HCT116 (cell line): ENCODE results near the gene PITRM1. TPM values are rescaled to one million over a fixed set of nuclear protein-coding genes. Genes with fewer than 3 reads are reported as not detected.

Experiments
- ATAC-seq: fragments of 200-7000 bp; cut with Tn5 transposase; 2 replicates; pipeline ENCODE4 v1.9.1; 2020; ENCODE audit warnings: mild to moderate bottlenecking, moderate library complexity
- BruUV-seq: library from RNA; stranded (reverse); fragments of 400-500 nt; replicated peaks from 2 replicates; lab custom pipeline; 2021; lab: Mats Ljungman, UMichigan
- CTCF ChIA-PET: fragments of 300-600 bp; sonication (Branson Sonifier 250); formaldehyde crosslinking; loops from one replicate; lab custom pipeline; 2021; ENCODE audit warnings: antibody characterized with exemption; lab: Charles Lee
- POLR2A ChIA-PET: fragments of 300-600, 350-600 bp; sonication (Branson Sonifier 250); formaldehyde crosslinking; loops from one replicate; lab custom pipeline; 2021; ENCODE audit warnings: antibody characterized with exemption; lab: Charles Lee
- RAD21 ChIA-PET, 2 experiments: fragments of 300-600 bp; sonication (Branson Sonifier 250); formaldehyde crosslinking; loops; one replicate each; lab custom pipeline; 2023; ENCODE audit warnings: low total read pairs in 2 of 2; ENCODE audit not compliant: uncharacterized antibody in 2 of 2, unreplicated experiment in 2 of 2, low non-redundant PET in 1 of 2; lab: Charles Lee
- DNase-seq: peaks from one replicate; pipeline ENCODE4 v3.0.0-alpha.2; 2010; ENCODE audit warnings: low read depth, low spot score
- H2AFZ ChIP-seq: fragments of 200-600 bp; shearing (Covaris generic), sonication (generic); 2 replicates; pipeline ENCODE4 v1.6.1; 2017; ENCODE audit warnings: low read depth, mixed run types, mixed read lengths, antibody characterized with exemption, low read length; ENCODE audit not compliant: poor library complexity, severe bottlenecking
- H3K27ac ChIP-seq: 2 replicates; pipeline ENCODE4 v1.5.1; 2012; ENCODE audit warnings: low read depth, low read length
- H3K27me3 ChIP-seq: fragments of 200-600 bp; sonication (generic); 2 replicates; pipeline ENCODE4 v1.6.1; 2016; ENCODE audit warnings: mixed run types, low read length, mixed read lengths; ENCODE audit not compliant: insufficient read depth
- H3K36me3 ChIP-seq, 2 experiments: fragments of 200-500 bp in 1 of 2; fragments of 200-600 bp in 1 of 2; sonication (Bioruptor generic) in 1 of 2; sonication (generic) in 1 of 2; 2 replicates each; pipeline versions ENCODE4 v1.5.1 to v1.6.1; 2014 to 2016; ENCODE audit warnings: low read length in 2 of 2, inconsistent platforms in 1 of 2, mixed read lengths in 1 of 2, mixed run types in 1 of 2; ENCODE audit not compliant: insufficient read depth in 2 of 2, control insufficient read depth in 1 of 2
- H3K4me1 ChIP-seq, 2 experiments: fragments of 200-600 bp in 1 of 2; sonication (generic) in 1 of 2; 2 replicates each; pipeline versions ENCODE4 v1.5.1 to v1.6.1; 2012 to 2017; ENCODE audit warnings: low read length in 2 of 2, inconsistent platforms in 1 of 2, mild to moderate bottlenecking in 1 of 2, mixed read lengths in 1 of 2, mixed run types in 1 of 2, moderate library complexity in 1 of 2; ENCODE audit not compliant: insufficient read depth in 2 of 2, control insufficient read depth in 1 of 2
- H3K4me2 ChIP-seq: fragments of 200-600 bp; sonication (generic); 2 replicates; pipeline ENCODE4 v1.6.1; 2017; ENCODE audit warnings: mixed run types, low read length, mixed read lengths
- H3K4me3 ChIP-seq, 2 experiments: fragments of 200-600 bp in 1 of 2; sonication (generic) in 1 of 2; replicated peaks in 1 of 2; 2 replicates each; pipeline ENCODE4 v1.5.1; 2011 to 2016; ENCODE audit warnings: low read length in 2 of 2, control low read depth in 1 of 2, low read depth in 1 of 2, mild to moderate bottlenecking in 1 of 2, mixed read lengths in 1 of 2, mixed run types in 1 of 2
- H3K79me2 ChIP-seq: fragments of 200-600 bp; sonication (generic); 2 replicates; pipeline ENCODE4 v1.6.1; 2017; ENCODE audit warnings: mild to moderate bottlenecking, mixed run types, low read length, moderate library complexity, mixed read lengths; ENCODE audit not compliant: insufficient read depth
- H3K9ac ChIP-seq: fragments of 200-600 bp; sonication (generic); 2 replicates; pipeline ENCODE4 v1.6.1; 2016; ENCODE audit warnings: low read length, mixed read lengths
- H3K9me2 ChIP-seq: fragments of 200-600 bp; sonication (generic), shearing (Covaris generic); 2 replicates; pipeline ENCODE4 v1.6.1; 2017; ENCODE audit warnings: mixed run types, mild to moderate bottlenecking, moderate library complexity; ENCODE audit not compliant: insufficient read depth
- H3K9me3 ChIP-seq, 2 experiments: fragments of 200-500 bp in 1 of 2; fragments of 200-600 bp in 1 of 2; sonication (Bioruptor generic) in 1 of 2; sonication (generic) in 1 of 2; 2 replicates each; pipeline ENCODE4 v1.6.1; 2014 to 2017; ENCODE audit warnings: low read length in 2 of 2, mixed read lengths in 2 of 2, inconsistent platforms in 1 of 2, low read depth in 1 of 2, mild to moderate bottlenecking in 1 of 2, mixed run types in 1 of 2, moderate library complexity in 1 of 2; ENCODE audit not compliant: control insufficient read depth in 1 of 2, insufficient read depth in 1 of 2
- H4K20me1 ChIP-seq: fragments of 200-600 bp; sonication (generic), shearing (Covaris generic); 2 replicates; pipeline ENCODE4 v1.6.1; 2017; ENCODE audit warnings: mixed run types, mild to moderate bottlenecking, moderate library complexity; ENCODE audit not compliant: insufficient read depth
- ELF1 ChIP-seq: IDR thresholded peaks from 2 replicates; pipeline ENCODE4 v1.6.1; 2012; ENCODE audit warnings: low read depth, borderline replicate concordance
- EZH2 ChIP-seq: fragments of 200-600 bp; sonication (generic); IDR thresholded peaks from 2 replicates; pipeline ENCODE4 v1.6.1; 2017; ENCODE audit warnings: antibody characterized with exemption, mixed run types
- EZH2phosphoT487 ChIP-seq: fragments of 200-600 bp; IDR thresholded peaks from 2 replicates; pipeline ENCODE4 v1.6.1; 2018; ENCODE audit warnings: antibody characterized with exemption, borderline replicate concordance
- POLR2A ChIP-seq: IDR thresholded peaks from 2 replicates; pipeline ENCODE4 v1.7.0; 2011; ENCODE audit warnings: borderline replicate concordance; ENCODE audit not compliant: insufficient read depth, insufficient read length; ENCODE audit errors: extremely low read depth
- POLR2AphosphoS5 ChIP-seq: IDR thresholded peaks from 2 replicates; pipeline ENCODE4 v1.6.1; 2011; ENCODE audit warnings: mild to moderate bottlenecking, low read depth, low read length, moderate library complexity
- REST ChIP-seq: IDR thresholded peaks from 2 replicates; pipeline ENCODE4 v1.6.1; 2012; ENCODE audit warnings: low read depth
- SIN3A ChIP-seq: IDR thresholded peaks from 2 replicates; pipeline ENCODE4 v1.6.1; 2012; ENCODE audit warnings: low read depth
- SP1 ChIP-seq: IDR thresholded peaks from 2 replicates; pipeline ENCODE4 v1.6.1; 2012; ENCODE audit warnings: low read depth
- SRF ChIP-seq: IDR thresholded peaks from 2 replicates; pipeline ENCODE4 v1.6.1; 2012; ENCODE audit warnings: low read depth
- TCF7L2 ChIP-seq: IDR thresholded peaks from 2 replicates; pipeline ENCODE4 v1.7.0; 2011; ENCODE audit warnings: borderline replicate concordance, inconsistent platforms; ENCODE audit not compliant: insufficient read depth, insufficient read length; ENCODE audit errors: extremely low read depth
- ZBTB33 ChIP-seq: IDR thresholded peaks from 2 replicates; pipeline ENCODE4 v1.6.1; 2011; ENCODE audit warnings: mild to moderate bottlenecking, low read length, moderate library complexity; ENCODE audit not compliant: insufficient replicate concordance; ENCODE audit errors: extremely low read depth
- intact Hi-C: fragments of 100-400 bp; cut with micrococcal nuclease; formaldehyde crosslinking; loops from 2 replicates; pipeline ENCODE4 v1.10.0; 2022
- total RNA-seq: library from RNA; stranded (reverse); gene quantifications from one replicate; pipeline ENCODE4 v1.2.1, GENCODE V29; 2021; ENCODE audit not compliant: unreplicated experiment
- TF ChIP-seq, protein P1 (sequence below): IDR thresholded peaks from 2 replicates; pipeline ENCODE4 v1.6.1; 2012

PITRM1 gene
- total RNA-seq, 1 experiment from 2014 or later = 59.5 TPM

DNA sequence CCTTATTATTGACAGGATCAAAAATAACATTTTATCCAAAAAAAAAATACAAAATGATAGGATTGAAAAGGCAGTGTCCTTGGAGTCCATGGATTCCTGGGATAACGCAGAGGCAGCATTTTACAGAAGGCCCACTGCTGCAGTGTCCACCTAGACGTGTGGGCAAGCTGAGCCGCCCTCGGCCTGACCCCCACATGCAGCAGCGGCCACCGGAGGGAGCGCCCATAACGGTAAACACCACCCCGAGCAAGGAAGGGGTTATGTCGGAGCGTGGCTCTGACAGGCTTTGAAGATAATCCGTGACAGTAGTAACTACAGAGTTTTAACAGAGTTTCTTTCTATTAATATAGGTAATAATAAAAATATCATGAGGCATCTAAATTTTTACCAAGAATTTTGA, 45.3 kb upstream of the PITRM1 start:
- no peaks in the 10 kb centered on the region for H3K4me1 ChIP-seq
- no peak overlapping the region for H3K4me2 ChIP-seq
- no peak for DNase-seq
- H3K79me2 ChIP-seq = no peaks in the 10 kb centered on the region
- ChIA-PET CTCF (interaction anchor here (1.3 kb wide), 1 partner anchor 1552 kb away, joined by 3 read pairs; no protein-coding TSS in a partner anchor), POLR2A (no interaction called here), RAD21 (no interaction called here)
- no peak for ATAC-seq
- intact Hi-C loops = no loop called here
- TF ChIP-seq EZH2phosphoT487 (no peak), ELF1 (no peak), SIN3A (no peak)
- H4K20me1 ChIP-seq = no peaks in the 10 kb centered on the region
- H3K9me3 ChIP-seq = no peaks in the 10 kb centered on the region
- H3K27me3 ChIP-seq = no peaks in the 10 kb centered on the region
- no peaks in the 10 kb centered on the region for H3K9me2 ChIP-seq
- no peaks in the 10 kb centered on the region for H3K36me3 ChIP-seq
- no TSS peak for BruUV-seq
- H2AFZ ChIP-seq = no peak overlapping the region
- H3K27ac ChIP-seq = no peak overlapping the region
- no peak overlapping the region for H3K4me3 ChIP-seq
- H3K9ac ChIP-seq = no peak overlapping the region

DNA sequence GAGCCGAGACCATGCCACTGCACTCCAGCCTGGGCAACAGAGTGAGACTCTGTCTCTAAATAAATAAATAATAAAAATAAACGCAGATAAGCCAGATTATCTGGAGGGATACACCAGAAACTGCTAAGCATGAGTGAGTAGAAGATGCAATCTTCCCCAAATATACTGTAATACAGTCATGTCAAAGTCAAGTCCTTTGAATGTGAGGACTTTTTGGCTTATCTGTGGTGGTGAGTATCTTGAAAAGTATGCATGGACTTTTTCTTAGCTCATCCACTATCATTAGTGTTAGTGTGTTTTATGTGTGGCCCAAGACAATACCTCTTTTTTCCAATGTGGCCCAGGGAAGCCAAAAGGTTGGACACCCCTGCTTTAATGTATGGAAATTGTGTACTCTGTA, 44.7 kb upstream of the PITRM1 start:
- Histone ChIP-seq H3K4me2 (no peak overlapping the region), H3K9me2 (no peaks in the 10 kb centered on the region), H3K4me3 (no peak overlapping the region), H2AFZ (no peak overlapping the region), H3K79me2 (no peaks in the 10 kb centered on the region), H3K4me1 (no peaks in the 10 kb centered on the region), H3K36me3 (no peaks in the 10 kb centered on the region), H3K27me3 (no peaks in the 10 kb centered on the region), H3K9ac (no peak overlapping the region), H3K9me3 (no peaks in the 10 kb centered on the region), H4K20me1 (no peaks in the 10 kb centered on the region), H3K27ac (no peak overlapping the region)
- intact Hi-C loops = no loop called here
- DNase-seq = no peak
- TF ChIP-seq POLR2AphosphoS5 (no peak), REST (no peak), ZBTB33 (no peak), SRF (no peak), EZH2 (no peak), SP1 (no peak), POLR2A (no peak), TCF7L2 (no peak)
- TF ChIP-seq, protein P1, sequence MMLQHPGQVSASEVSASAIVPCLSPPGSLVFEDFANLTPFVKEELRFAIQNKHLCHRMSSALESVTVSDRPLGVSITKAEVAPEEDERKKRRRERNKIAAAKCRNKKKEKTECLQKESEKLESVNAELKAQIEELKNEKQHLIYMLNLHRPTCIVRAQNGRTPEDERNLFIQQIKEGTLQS = no peak
- no peak for ATAC-seq
- RAD21 ChIA-PET = no interaction called here
- POLR2A ChIA-PET = no interaction called here
- no TSS peak for BruUV-seq
- CTCF ChIA-PET = interaction anchor here (1.3 kb wide), 1 partner anchor 1553 kb away, joined by 3 read pairs; no protein-coding TSS in a partner anchor
